Measurements from ENCODE around the gene RTN4.

The RTN4 gene

GRCh38 chr2:55025627-55026026 is 24.6 kb downstream of the RTN4 start:
- Histone ChIP-seq H3K27me3 (replicated peaks; ENCODE audit: control insufficient read depth, insufficient read depth, low read length, poor library complexity, severe bottlenecking) (no peaks in the 10 kb centered on the region), H3K36me3 (ENCODE audit: control insufficient read depth, insufficient read depth, low read length) (no peaks in the 10 kb centered on the region), H3K27ac (ENCODE audit: insufficient read depth, low read length, poor library complexity, severe bottlenecking) (no peak overlapping the region), H3K9me3 (ENCODE audit: control insufficient read depth, low read length) (no peaks in the 10 kb centered on the region), H3K4me3 (ENCODE audit: insufficient read depth, low read depth, low read length, poor library complexity, severe bottlenecking) (no peak overlapping the region), H3K4me1 (ENCODE audit: control insufficient read depth, insufficient read depth, low read length, poor library complexity, severe bottlenecking) (peaks cover 7% of the 10 kb centered on the region)
- DNase-seq: no peak

GRCh38 chr2:55025082-55025481 is 25.2 kb downstream of the RTN4 start:
- Histone ChIP-seq H3K27ac (ENCODE audit: insufficient read depth, low read length, poor library complexity, severe bottlenecking) (no peak overlapping the region), H3K9me3 (ENCODE audit: control insufficient read depth, low read length) (no peaks in the 10 kb centered on the region), H3K4me3 (ENCODE audit: insufficient read depth, low read depth, low read length, poor library complexity, severe bottlenecking) (no peak overlapping the region), H3K27me3 (replicated peaks; ENCODE audit: control insufficient read depth, insufficient read depth, low read length, poor library complexity, severe bottlenecking) (no peaks in the 10 kb centered on the region), H3K36me3 (ENCODE audit: control insufficient read depth, insufficient read depth, low read length) (no peaks in the 10 kb centered on the region), H3K4me1 (ENCODE audit: control insufficient read depth, insufficient read depth, low read length, poor library complexity, severe bottlenecking) (peaks cover 7% of the 10 kb centered on the region)
- DNase-seq: no peak

DNA sequence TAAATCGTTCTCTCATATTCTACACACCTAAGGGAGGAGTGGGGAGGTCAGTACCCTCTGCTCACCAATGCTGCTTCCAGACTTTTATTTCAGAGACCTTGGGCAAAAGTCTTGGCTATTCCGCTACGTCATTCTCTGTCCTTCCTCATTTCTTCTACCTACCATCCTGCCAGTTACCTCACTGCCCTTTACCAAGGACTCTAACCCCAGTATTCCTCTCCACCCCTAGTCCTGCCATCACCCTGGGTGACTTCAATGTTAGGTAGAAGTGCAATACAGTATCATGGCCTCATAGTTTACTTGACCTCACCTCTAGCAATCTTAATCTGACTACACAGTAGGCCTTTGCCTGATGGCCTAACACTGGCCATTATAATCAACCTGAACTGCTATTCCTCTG is 27.8 kb downstream of the RTN4 start:
- no peaks in the 10 kb centered on the region for H3K9me3 ChIP-seq (ENCODE audit: control insufficient read depth, low read length)
- no peak overlapping the region for H3K27ac ChIP-seq (ENCODE audit: insufficient read depth, low read length, poor library complexity, severe bottlenecking)
- H3K36me3 ChIP-seq (ENCODE audit: control insufficient read depth, insufficient read depth, low read length): no peaks in the 10 kb centered on the region
- no peaks in the 10 kb centered on the region for H3K27me3 ChIP-seq (replicated peaks; ENCODE audit: control insufficient read depth, insufficient read depth, low read length, poor library complexity, severe bottlenecking)
- no peak for DNase-seq
- no peak overlapping the region for H3K4me3 ChIP-seq (ENCODE audit: insufficient read depth, low read depth, low read length, poor library complexity, severe bottlenecking)
- peaks cover 7% of the 10 kb centered on the region for H3K4me1 ChIP-seq (ENCODE audit: control insufficient read depth, insufficient read depth, low read length, poor library complexity, severe bottlenecking)

GRCh38 chr2:55019526-55020258 is 30.6 kb downstream of the RTN4 start:
- no peaks in the 10 kb centered on the region for H3K4me1 ChIP-seq (ENCODE audit: control insufficient read depth, insufficient read depth, low read length, poor library complexity, severe bottlenecking)
- DNase-seq: no peak
- H3K27ac ChIP-seq (ENCODE audit: insufficient read depth, low read length, poor library complexity, severe bottlenecking): no peak overlapping the region
- H3K9me3 ChIP-seq (ENCODE audit: control insufficient read depth, low read length): no peaks in the 10 kb centered on the region
- no peaks in the 10 kb centered on the region for H3K36me3 ChIP-seq (ENCODE audit: control insufficient read depth, insufficient read depth, low read length)
- no peak overlapping the region for H3K4me3 ChIP-seq (ENCODE audit: insufficient read depth, low read depth, low read length, poor library complexity, severe bottlenecking)
- H3K27me3 ChIP-seq (replicated peaks; ENCODE audit: control insufficient read depth, insufficient read depth, low read length, poor library complexity, severe bottlenecking): no peaks in the 10 kb centered on the region

GRCh38 chr2:55018619-55019018 is 31.6 kb downstream of the RTN4 start:
- no peaks in the 10 kb centered on the region for H3K27me3 ChIP-seq (replicated peaks; ENCODE audit: control insufficient read depth, insufficient read depth, low read length, poor library complexity, severe bottlenecking)
- no peaks in the 10 kb centered on the region for H3K9me3 ChIP-seq (ENCODE audit: control insufficient read depth, low read length)
- no peak overlapping the region for H3K4me3 ChIP-seq (ENCODE audit: insufficient read depth, low read depth, low read length, poor library complexity, severe bottlenecking)
- DNase-seq: no peak
- no peaks in the 10 kb centered on the region for H3K36me3 ChIP-seq (ENCODE audit: control insufficient read depth, insufficient read depth, low read length)
- H3K27ac ChIP-seq (ENCODE audit: insufficient read depth, low read length, poor library complexity, severe bottlenecking): no peak overlapping the region
- H3K4me1 ChIP-seq (ENCODE audit: control insufficient read depth, insufficient read depth, low read length, poor library complexity, severe bottlenecking): no peaks in the 10 kb centered on the region

DNA sequence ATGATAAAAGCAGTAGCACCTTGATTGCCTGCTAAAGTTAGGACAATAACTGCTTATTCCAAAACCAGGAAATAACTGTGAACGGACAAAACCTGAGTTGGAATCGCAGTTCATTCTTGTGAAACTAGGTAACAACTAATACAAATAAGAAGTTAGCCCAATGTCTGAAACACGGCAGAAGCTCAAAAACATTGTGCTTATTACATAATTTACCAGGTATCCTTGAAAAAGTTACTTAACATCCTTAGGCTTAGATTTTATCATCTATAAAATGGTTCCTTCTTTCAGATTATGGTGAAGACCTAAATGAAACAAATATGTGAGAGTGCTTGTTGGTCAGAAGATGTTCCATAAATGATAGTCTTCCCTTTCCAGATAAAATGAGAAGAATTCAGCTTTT is 32.4 kb downstream of the RTN4 start:
- Histone ChIP-seq H3K4me1 (ENCODE audit: control insufficient read depth, insufficient read depth, low read length, poor library complexity, severe bottlenecking) (no peaks in the 10 kb centered on the region), H3K36me3 (ENCODE audit: control insufficient read depth, insufficient read depth, low read length) (no peaks in the 10 kb centered on the region), H3K9me3 (ENCODE audit: control insufficient read depth, low read length) (no peaks in the 10 kb centered on the region), H3K27ac (ENCODE audit: insufficient read depth, low read length, poor library complexity, severe bottlenecking) (no peak overlapping the region), H3K27me3 (replicated peaks; ENCODE audit: control insufficient read depth, insufficient read depth, low read length, poor library complexity, severe bottlenecking) (no peaks in the 10 kb centered on the region), H3K4me3 (ENCODE audit: insufficient read depth, low read depth, low read length, poor library complexity, severe bottlenecking) (no peak overlapping the region)
- DNase-seq: no peak

GRCh38 chr2:55017428-55017827 is 32.8 kb downstream of the RTN4 start:
- Histone ChIP-seq H3K27ac (ENCODE audit: insufficient read depth, low read length, poor library complexity, severe bottlenecking) (no peak overlapping the region), H3K9me3 (ENCODE audit: control insufficient read depth, low read length) (no peaks in the 10 kb centered on the region)

GRCh38 chr2:55014962-55015939 is 35.0 kb downstream of the RTN4 start:
- H3K27me3 ChIP-seq (replicated peaks; ENCODE audit: control insufficient read depth, insufficient read depth, low read length, poor library complexity, severe bottlenecking): no peaks in the 10 kb centered on the region
- H3K36me3 ChIP-seq (ENCODE audit: control insufficient read depth, insufficient read depth, low read length): no peaks in the 10 kb centered on the region
- no peak overlapping the region for H3K4me3 ChIP-seq (ENCODE audit: insufficient read depth, low read depth, low read length, poor library complexity, severe bottlenecking)
- no peak overlapping the region for H3K27ac ChIP-seq (ENCODE audit: insufficient read depth, low read length, poor library complexity, severe bottlenecking)
- DNase-seq: peak in 1 of 3 donors; percentile 13
- H3K9me3 ChIP-seq (ENCODE audit: control insufficient read depth, low read length): no peaks in the 10 kb centered on the region
- H3K4me1 ChIP-seq (ENCODE audit: control insufficient read depth, insufficient read depth, low read length, poor library complexity, severe bottlenecking): peaks cover 9% of the 10 kb centered on the region

More at GRCh38 chr2:55017428-55017827, 32.8 kb downstream of the RTN4 start:
- Histone ChIP-seq H3K4me3 (ENCODE audit: insufficient read depth, low read depth, low read length, poor library complexity, severe bottlenecking) (no peak overlapping the region), H3K36me3 (ENCODE audit: control insufficient read depth, insufficient read depth, low read length) (no peaks in the 10 kb centered on the region), H3K4me1 (ENCODE audit: control insufficient read depth, insufficient read depth, low read length, poor library complexity, severe bottlenecking) (no peaks in the 10 kb centered on the region), H3K27me3 (replicated peaks; ENCODE audit: control insufficient read depth, insufficient read depth, low read length, poor library complexity, severe bottlenecking) (no peaks in the 10 kb centered on the region)
- DNase-seq: no peak

GRCh38 chr2:55013936-55014335 is 36.3 kb downstream of the RTN4 start:
- no peaks in the 10 kb centered on the region for H3K9me3 ChIP-seq (ENCODE audit: control insufficient read depth, low read length)
- no peaks in the 10 kb centered on the region for H3K36me3 ChIP-seq (ENCODE audit: control insufficient read depth, insufficient read depth, low read length)
- no peaks in the 10 kb centered on the region for H3K27me3 ChIP-seq (replicated peaks; ENCODE audit: control insufficient read depth, insufficient read depth, low read length, poor library complexity, severe bottlenecking)
- DNase-seq: no peak
- no peak overlapping the region for H3K27ac ChIP-seq (ENCODE audit: insufficient read depth, low read length, poor library complexity, severe bottlenecking)
- H3K4me1 ChIP-seq (ENCODE audit: control insufficient read depth, insufficient read depth, low read length, poor library complexity, severe bottlenecking): peaks cover 9% of the 10 kb centered on the region
- H3K4me3 ChIP-seq (ENCODE audit: insufficient read depth, low read depth, low read length, poor library complexity, severe bottlenecking): no peak overlapping the region

Measured in effector memory CD4-positive, alpha-beta T cell (primary cell).